ENCODE results near the gene ABCC12.
"Not testable (repeated sequence)": the region's sequence is repeated elsewhere in the genome, so short reads cannot be mapped to it uniquely, and the experiment has no call there.

- TF ChIP-seq, protein P1, sequence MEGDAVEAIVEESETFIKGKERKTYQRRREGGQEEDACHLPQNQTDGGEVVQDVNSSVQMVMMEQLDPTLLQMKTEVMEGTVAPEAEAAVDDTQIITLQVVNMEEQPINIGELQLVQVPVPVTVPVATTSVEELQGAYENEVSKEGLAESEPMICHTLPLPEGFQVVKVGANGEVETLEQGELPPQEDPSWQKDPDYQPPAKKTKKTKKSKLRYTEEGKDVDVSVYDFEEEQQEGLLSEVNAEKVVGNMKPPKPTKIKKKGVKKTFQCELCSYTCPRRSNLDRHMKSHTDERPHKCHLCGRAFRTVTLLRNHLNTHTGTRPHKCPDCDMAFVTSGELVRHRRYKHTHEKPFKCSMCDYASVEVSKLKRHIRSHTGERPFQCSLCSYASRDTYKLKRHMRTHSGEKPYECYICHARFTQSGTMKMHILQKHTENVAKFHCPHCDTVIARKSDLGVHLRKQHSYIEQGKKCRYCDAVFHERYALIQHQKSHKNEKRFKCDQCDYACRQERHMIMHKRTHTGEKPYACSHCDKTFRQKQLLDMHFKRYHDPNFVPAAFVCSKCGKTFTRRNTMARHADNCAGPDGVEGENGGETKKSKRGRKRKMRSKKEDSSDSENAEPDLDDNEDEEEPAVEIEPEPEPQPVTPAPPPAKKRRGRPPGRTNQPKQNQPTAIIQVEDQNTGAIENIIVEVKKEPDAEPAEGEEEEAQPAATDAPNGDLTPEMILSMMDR (IDR thresholded peaks at IDR 0.05; ENCODE audit: insufficient read depth, low read length) = not testable (repeated sequence)
- not testable (repeated sequence) for TF ChIP-seq POLR2AphosphoS5 (IDR thresholded peaks at IDR 0.05; ENCODE audit: low read depth); REST (IDR thresholded peaks at IDR 0.05; ENCODE audit: insufficient replicate concordance, low read depth); GABPA (IDR thresholded peaks at IDR 0.05; ENCODE audit: low read depth); SPI1 (IDR thresholded peaks at IDR 0.05; ENCODE audit: borderline replicate concordance, low read depth)
Observed at GRCh38 chr16:48181746-48182520, 26.1 kb upstream of the ABCC12 start.
